IPS-NIHi7 (cell line): Measurements from ENCODE around the gene TRMT61A.

Experiments
- DNase-seq: peaks from one replicate; pipeline ENCODE4 v3.0.0; 2012; ENCODE audit warnings: mixed read lengths; ENCODE audit errors: extremely low spot score

Gene TRMT61A

GRCh38 chr14:103528587-103529382, at the start of gene TRMT61A:
Gene TRMT61A (plus strand): TSS chr14:103529196. CDS start chr14:103529979, 783 bp downstream.
- DNase-seq, result peak; percentile 95

GRCh38 chr14:103480595-103480994, 48.4 kb upstream of the TRMT61A start:
- DNase-seq, result no peak

- DNase-seq, result no peak
These were observed 45.4 kb upstream of the TRMT61A start for GRCh38 chr14:103483600-103483999.

DNA sequence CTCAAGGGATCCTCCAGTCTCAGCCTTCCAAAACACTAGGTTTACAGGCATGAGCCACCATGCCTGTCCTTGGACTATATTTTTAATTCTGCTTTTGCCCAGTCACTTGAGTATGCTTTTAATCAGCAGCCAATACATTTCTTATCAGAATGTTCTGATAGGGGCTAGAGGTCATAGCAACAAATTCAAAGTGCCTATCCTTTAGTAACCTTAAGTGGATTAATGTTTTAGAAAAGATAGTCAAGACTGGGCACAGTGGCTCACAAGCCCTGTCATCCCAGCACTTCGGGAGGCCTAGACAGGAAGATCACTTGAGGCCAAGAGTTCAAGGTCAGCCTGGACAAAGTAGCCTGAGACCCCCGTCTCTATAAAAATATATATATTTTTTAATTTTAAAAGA, 43.5 kb upstream of the TRMT61A start:
- DNase-seq, result no peak

DNA sequence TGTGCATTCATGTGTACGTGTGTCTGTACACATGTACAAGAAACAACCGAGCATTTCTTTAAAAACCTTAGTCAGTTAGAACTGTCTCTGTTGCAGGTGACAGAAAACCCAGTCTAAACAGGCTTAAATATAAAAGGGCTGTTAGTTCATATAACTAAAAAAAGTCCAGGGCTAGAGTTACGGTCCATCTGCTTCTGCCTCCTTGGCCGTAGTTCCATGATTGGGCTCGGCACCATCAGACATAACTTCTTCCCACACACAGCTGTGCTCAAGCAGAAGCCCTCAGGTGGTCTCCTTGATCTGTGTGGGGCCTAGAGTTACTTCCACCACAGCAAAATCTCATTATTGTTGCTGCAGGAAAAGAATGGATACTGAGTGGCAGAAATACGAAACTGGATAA, 40.9 kb upstream of the TRMT61A start:
- no peak for DNase-seq

- DNase-seq, result no peak
These were observed 40.0 kb upstream of the TRMT61A start for GRCh38 chr14:103488960-103489359.

DNA sequence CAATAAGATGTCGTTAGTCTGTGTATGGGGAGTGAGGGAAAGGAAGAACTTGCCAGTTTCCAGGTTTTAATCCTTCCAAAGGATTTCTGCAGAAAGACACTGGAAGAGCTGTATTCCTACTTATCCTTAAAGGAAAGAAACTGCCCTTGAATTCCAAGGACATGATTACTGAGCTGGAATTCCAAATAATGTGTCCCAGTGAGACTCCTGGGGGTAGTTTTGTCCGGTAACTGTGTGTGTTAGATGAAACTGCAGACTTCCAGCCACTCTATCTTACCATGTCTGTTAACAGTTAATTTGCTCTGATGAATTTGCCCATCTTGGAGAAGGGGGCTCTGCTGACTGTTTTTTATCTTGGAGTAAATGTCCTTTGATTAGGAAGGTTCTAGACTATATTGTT, 39.4 kb upstream of the TRMT61A start:
- no peak for DNase-seq

GRCh38 chr14:103491691-103492090, 37.3 kb upstream of the TRMT61A start:
- DNase-seq, result no peak

- DNase-seq, result no peak
These were observed 36.7 kb upstream of the TRMT61A start for GRCh38 chr14:103492156-103492925.

DNA sequence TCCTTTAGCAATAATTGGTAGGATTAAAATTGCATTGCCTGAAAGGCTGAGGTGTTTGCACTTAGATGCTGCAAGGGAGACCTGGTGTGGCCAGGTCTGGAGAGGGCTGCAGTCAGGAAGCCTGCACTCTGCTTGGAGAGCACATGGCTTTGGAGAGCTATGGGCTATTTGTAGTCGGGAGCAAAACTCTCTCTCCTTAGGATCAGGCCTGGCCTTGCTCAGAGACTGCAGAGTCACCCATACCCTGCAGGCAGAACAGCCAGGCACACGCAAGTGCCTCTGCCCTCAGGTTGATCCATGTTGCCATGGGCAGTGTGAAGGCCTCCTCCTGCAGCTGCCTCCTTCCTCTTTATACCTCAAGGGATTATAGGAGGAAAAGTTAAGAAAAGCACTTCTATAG, 33.1 kb upstream of the TRMT61A start:
- DNase-seq, result no peak

GRCh38 chr14:103496776-103497175, 32.2 kb upstream of the TRMT61A start:
- DNase-seq, result no peak

DNA sequence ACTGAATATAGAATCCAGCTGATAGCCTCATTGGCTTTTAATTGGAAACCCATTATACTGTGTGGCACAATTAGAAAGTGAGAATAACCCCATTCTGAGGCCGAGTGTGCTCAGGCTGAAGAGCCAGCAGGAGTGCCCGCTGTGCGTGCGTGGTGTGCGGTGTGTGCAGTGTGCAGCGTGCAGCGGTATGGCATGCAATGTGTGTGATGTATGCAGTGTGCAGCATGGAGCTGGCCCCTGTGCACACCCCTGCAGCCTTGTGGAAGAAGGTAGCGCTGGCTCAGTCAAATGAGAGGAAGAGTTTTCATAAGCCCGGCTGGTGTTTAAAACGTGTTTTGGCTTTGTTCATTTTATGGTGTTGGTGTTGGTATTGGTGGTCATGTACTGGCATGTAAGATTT, 29.3 kb upstream of the TRMT61A start:
- no peak for DNase-seq

GRCh38 chr14:103500148-103500990, 28.6 kb upstream of the TRMT61A start:
- DNase-seq, result peak; percentile 89

DNA sequence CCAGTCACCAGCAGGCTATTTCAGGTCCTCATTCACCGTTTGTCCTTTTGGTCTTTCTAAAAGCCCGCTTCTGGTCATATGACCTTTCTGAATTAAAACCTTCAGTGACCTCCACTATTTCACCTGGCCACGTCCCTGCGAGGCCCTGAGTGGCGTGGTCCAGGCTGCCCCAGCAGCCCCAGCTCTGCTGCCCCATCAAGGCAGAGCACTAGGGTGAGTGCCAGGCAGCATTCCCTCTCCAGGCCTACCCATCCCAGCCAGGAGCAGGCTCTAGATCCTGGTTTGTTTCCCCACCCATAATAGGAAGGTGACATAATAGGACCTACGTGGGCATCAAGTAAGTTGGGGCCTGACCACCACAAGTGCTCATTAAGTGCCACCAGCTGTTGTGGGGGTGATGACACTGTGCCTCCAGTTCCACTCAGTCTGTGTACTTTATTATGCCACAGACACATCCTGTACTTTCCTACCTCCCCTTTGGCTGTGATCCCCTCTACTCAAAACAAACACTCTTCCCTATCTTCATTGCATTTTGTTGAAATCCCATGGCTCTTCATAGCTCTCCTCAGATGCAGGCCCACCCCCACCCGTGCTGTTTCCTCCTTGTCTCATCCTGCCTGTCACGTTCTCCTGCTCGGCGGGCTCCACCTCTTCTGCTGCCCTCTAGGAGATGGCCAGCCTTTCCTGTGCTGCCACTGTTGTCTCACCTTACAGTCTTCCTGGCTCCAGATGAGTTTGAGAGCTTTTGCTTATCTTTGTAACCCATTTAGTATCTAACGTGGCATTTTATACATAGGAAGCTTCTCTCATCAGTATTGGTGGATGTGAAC, 27.7 kb upstream of the TRMT61A start:
- no peak for DNase-seq

DNA sequence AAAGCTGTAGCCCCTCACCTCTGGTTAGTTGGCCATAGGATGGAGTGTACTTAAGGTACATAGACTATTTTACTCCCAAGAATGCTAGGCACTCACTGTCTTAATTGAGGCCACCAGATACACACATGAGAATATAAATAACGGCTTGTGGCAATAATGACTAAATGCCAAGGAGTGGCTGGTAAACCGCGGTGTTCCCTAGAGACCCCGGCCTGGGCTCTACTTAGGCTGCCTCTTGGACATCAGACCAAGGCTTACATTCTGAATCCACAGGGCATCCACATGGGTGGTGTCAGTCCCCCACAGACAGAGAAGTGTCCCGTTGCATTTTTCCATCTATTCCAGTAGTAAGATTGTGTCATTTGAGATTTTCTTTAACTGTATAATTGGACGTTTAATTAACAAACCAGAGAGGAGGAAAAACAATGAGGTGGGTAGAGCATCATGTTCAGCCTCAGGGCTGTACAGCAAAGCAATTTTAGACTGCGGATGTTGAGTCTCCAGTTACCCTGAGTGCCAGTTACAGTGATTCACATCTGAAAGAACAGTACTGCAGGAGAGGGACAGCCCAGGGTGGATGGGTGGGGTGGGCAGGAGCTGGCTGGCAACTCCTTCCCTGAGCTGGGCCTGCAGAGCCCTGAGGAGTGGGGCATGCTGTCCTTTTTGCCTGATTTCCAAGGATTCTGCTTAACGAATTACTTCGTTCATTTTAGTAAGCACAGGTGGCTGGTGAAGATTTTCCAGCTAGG, 26.9 kb upstream of the TRMT61A start:
- no peak for DNase-seq

DNA sequence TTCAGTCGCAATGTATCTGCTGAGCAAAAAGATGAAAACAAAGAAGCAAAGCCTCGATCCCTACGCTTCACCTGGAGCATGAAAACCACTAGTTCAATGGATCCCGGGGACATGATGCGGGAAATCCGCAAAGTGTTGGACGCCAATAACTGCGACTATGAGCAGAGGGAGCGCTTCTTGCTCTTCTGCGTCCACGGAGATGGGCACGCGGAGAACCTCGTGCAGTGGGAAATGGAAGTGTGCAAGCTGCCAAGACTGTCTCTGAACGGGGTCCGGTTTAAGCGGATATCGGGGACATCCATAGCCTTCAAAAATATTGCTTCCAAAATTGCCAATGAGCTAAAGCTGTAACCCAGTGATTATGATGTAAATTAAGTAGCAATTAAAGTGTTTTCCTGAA, 26.1 kb upstream of the TRMT61A start:
- no peak for DNase-seq

DNA sequence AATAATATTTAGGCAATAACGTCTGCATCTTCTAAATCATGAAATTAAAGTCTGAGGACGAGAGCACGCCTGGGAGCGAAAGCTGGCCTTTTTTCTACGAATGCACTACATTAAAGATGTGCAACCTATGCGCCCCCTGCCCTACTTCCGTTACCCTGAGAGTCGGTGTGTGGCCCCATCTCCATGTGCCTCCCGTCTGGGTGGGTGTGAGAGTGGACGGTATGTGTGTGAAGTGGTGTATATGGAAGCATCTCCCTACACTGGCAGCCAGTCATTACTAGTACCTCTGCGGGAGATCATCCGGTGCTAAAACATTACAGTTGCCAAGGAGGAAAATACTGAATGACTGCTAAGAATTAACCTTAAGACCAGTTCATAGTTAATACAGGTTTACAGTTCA, 25.7 kb upstream of the TRMT61A start:
- DNase-seq, result no peak

- peak; percentile 30 for DNase-seq
These were observed 23.9 kb upstream of the TRMT61A start for GRCh38 chr14:103504991-103505565.

DNA sequence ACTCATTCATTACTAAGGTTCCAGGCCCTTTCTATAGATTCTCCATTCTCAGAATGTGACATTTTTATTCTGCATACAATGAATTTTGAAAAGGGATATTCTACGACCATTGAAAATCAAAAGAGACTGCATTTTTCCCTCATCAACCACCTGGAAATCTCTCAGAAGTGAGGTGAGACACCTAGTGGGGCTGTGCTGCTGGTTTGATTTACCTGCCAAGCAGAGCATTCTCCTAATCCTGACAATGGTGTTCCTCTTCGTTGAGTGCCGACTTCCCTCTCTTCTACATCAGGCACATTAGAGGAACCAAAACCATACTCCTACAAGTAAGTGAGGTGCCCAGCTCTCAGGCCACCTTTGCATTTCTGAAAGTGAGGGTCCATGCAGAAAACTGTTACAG, 21.2 kb upstream of the TRMT61A start:
- no peak for DNase-seq
